T-cell (primary cell): ENCODE measurements around the gene OXCT1. TPM values are rescaled to one million over a fixed set of nuclear protein-coding genes. Genes with fewer than 3 reads are reported as not detected.

Source experiments
- ATAC-seq, 4 experiments: fragments of 200-7000 bp in 3 of 4; fragments of 150-1000 bp in 1 of 4; cut with Tn5 transposase; replicated peaks in 1 of 4; 1 replicate in 3 of 4; 2 replicates in 1 of 4; pipeline ENCODE4 v1.10.0; 2021; ENCODE audit warnings: moderate library complexity in 3 of 4, mild to moderate bottlenecking in 2 of 4, moderate number of reproducible peaks in 1 of 4
- CTCF ChIA-PET, 2 donors: fragments of 300-600 bp; sonication (Branson Sonifier 250); formaldehyde crosslinking; loops; one replicate each; lab custom pipeline; 2022; ENCODE audit warnings: antibody characterized with exemption in 2 of 2; lab: Charles Lee
- POLR2A ChIA-PET, 2 donors: fragments of 300-600 bp; sonication (Branson Sonifier 250); formaldehyde crosslinking; loops; one replicate each; lab custom pipeline; 2022; ENCODE audit warnings: antibody characterized with exemption in 2 of 2; lab: Charles Lee
- DNase-seq, 35 experiments: peaks; one replicate each; pipeline versions ENCODE4 v3.0.0 to v3.0.0-alpha.2; 2013 to 2023
- H3K27ac ChIP-seq: one replicate; pipeline ENCODE4 v1.5.1; 2013; ENCODE audit warnings: low read length
- H3K27me3 ChIP-seq, 2 experiments: replicated peaks in 1 of 2; 1 replicate in 1 of 2; 2 replicates in 1 of 2; pipeline versions ENCODE4 v1.6.1 to v1.7.0; 2013; ENCODE audit warnings: low read length in 1 of 2, mixed read lengths in 1 of 2; ENCODE audit not compliant: control insufficient read depth in 2 of 2, insufficient read depth in 2 of 2; ENCODE audit errors: extremely low read depth in 1 of 2
- H3K36me3 ChIP-seq, 2 donors: 1 replicate in 1 of 2; 2 replicates in 1 of 2; pipeline versions ENCODE4 v1.6.1 to v1.7.0; 2013; ENCODE audit warnings: low read length in 1 of 2; ENCODE audit not compliant: control insufficient read depth in 2 of 2, insufficient read depth in 1 of 2; ENCODE audit errors: extremely low read depth in 1 of 2
- H3K4me1 ChIP-seq, 2 experiments: 1 replicate in 1 of 2; 2 replicates in 1 of 2; pipeline versions ENCODE4 v1.6.1 to v1.7.0; 2013; ENCODE audit warnings: low read length in 2 of 2, mixed read lengths in 1 of 2; ENCODE audit not compliant: insufficient read depth in 2 of 2, control insufficient read depth in 1 of 2; ENCODE audit errors: extremely low read depth in 1 of 2
- H3K4me3 ChIP-seq, 2 donors: 1 replicate in 1 of 2; 2 replicates in 1 of 2; pipeline versions ENCODE4 v1.5.1 to v1.7.0; 2013; ENCODE audit warnings: mild to moderate bottlenecking in 2 of 2, low read length in 1 of 2, moderate library complexity in 1 of 2; ENCODE audit not compliant: control insufficient read depth in 1 of 2; ENCODE audit errors: extremely low read depth in 1 of 2
- H3K9me3 ChIP-seq: 2 replicates; pipeline ENCODE4 v1.7.0; 2013
- H3K27ac Mint-ChIP-seq, 2 donors: one replicate each; pipeline ENCODE4 v1.8.0; 2020 to 2021; ENCODE audit warnings: mild to moderate bottlenecking in 2 of 2, mixed read lengths in 2 of 2
- H3K27me3 Mint-ChIP-seq, 2 donors: one replicate each; pipeline ENCODE4 v1.8.0; 2021 to 2022; ENCODE audit warnings: mixed read lengths in 2 of 2
- H3K36me3 Mint-ChIP-seq: one replicate; pipeline ENCODE4 v1.8.0; 2021; ENCODE audit warnings: mixed read lengths
- H3K4me1 Mint-ChIP-seq, 3 donors: one replicate each; pipeline ENCODE4 v1.8.0; 2020 to 2022; ENCODE audit warnings: mixed read lengths in 3 of 3, mild to moderate bottlenecking in 1 of 3
- H3K4me3 Mint-ChIP-seq, 3 donors: one replicate each; pipeline ENCODE4 v1.8.0; 2020 to 2022; ENCODE audit warnings: mild to moderate bottlenecking in 3 of 3, mixed read lengths in 3 of 3, moderate library complexity in 3 of 3
- H3K9me3 Mint-ChIP-seq, 3 donors: one replicate each; pipeline ENCODE4 v1.8.0; 2020 to 2022; ENCODE audit warnings: mixed read lengths in 3 of 3
- WGBS: methylation state at CpG from one replicate; pipeline ENCODE4 v1.1.5; 2013; ENCODE audit warnings: missing lambda C conversion rate; ENCODE audit not compliant: insufficient coverage; 5-methylcytosine and 5-hydroxymethylcytosine counted together
- total RNA-seq, 35 experiments: library from RNA in 6 of 35; stranded (reverse) in 6 of 35; fragments of 120-200 nt in 1 of 35; gene quantifications; one replicate each; pipeline versions ENCODE4 v1.2.1 to v1.2.4 and lab custom pipeline; 2013 to 2026

Gene OXCT1
- total RNA-seq, 5 donors from 2014 or later (not counting 1 experiment from before 2014, with no cell fraction given): 24.7 to 26.5 (median 26.0) TPM

DNA sequence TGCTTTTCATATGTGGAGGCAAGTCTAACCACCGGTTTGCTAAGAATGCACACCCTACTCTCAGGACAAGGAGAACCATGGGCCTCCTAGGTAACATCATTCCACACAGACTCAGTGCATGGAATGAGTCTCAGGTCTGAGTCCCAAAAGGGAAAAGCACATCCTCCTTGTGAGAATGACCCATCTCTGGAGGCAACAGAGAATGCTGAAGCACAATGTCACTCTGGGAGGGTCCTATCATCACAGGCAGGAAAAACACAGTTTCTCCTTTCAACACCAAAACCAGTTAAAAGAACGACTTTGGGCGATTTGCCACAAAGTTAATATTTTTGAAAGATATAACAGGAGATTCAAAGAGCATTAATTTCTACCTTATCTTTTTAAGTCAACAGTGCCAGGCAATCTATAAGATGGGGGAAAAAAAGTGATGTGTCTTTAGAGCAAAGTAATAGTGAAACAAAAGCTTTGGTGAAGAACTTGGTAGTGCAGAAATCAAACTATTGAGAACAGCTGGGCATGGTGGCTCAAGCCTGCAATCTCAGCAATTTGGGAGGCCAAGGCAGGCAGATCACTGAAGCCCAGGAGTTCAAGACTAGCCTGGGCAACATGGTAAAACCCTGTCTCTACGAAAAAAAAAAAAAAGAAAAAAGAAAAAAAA, 97.3 kb downstream of the OXCT1 start:
- no peak overlapping the region for H3K27ac ChIP-seq
- POLR2A ChIA-PET: no interaction called here
- H3K27ac Mint-ChIP-seq: no peak overlapping the region
- CTCF ChIA-PET: interaction anchor here in 1 of 2 donors (0.6 kb wide), 1 partner anchor 869 kb away, joined by 4 read pairs; no protein-coding TSS in a partner anchor
- H3K36me3 Mint-ChIP-seq: peaks cover 47% of the 10 kb centered on the region
- no peak for DNase-seq
- H3K27me3 ChIP-seq: no peaks in the 10 kb centered on the region
- H3K4me1 Mint-ChIP-seq: peaks cover 0 to 13% (median 13%) of the 10 kb centered on the region in 3 donors
- peaks cover 2 to 3% of the 10 kb centered on the region in 2 donors for H3K36me3 ChIP-seq
- WGBS: 100% methylated on average over 2 of the region's 4 CpGs
- no peak for ATAC-seq
- no peaks in the 10 kb centered on the region for H3K9me3 ChIP-seq
- H3K4me3 ChIP-seq: no peak overlapping the region
- no peaks in the 10 kb centered on the region for H3K27me3 Mint-ChIP-seq
- H3K4me1 ChIP-seq: no peaks in the 10 kb centered on the region
- no peak overlapping the region for H3K4me3 Mint-ChIP-seq
- H3K9me3 Mint-ChIP-seq: no peaks in the 10 kb centered on the region

DNA sequence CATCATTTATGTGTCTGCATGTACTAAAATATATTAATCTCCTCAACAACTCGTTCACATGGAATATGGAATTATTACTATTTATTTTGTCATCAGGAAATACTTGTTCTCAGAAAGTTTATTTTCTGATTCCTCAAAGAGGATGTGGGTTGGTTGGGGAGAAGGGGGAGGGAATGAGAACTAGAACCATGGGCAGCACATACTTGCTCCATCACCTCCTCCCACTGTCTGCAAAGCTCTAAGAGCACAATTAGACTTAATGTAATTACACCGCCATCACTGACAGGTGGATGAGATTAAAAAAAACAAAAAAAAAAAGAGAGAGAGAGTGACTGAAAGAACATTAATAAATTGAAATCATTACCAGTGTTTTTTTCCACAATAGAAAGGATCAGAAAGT, 98.2 kb downstream of the OXCT1 start:
- no peak overlapping the region for H3K27ac ChIP-seq
- WGBS: no CpG with 5 or more reads among the region's 2 CpGs
- no peaks in the 10 kb centered on the region for H3K27me3 ChIP-seq
- Mint-ChIP-seq H3K4me3 (no peak overlapping the region), H3K36me3 (peaks cover 48% of the 10 kb centered on the region), H3K9me3 (no peaks in the 10 kb centered on the region), H3K27ac (no peak overlapping the region), H3K4me1 (peaks cover 0 to 13% (median 13%) of the 10 kb centered on the region in 3 donors), H3K27me3 (no peaks in the 10 kb centered on the region)
- H3K4me1 ChIP-seq: no peaks in the 10 kb centered on the region
- no peaks in the 10 kb centered on the region for H3K9me3 ChIP-seq
- POLR2A ChIA-PET: no interaction called here
- no peak overlapping the region for H3K4me3 ChIP-seq
- CTCF ChIA-PET: interaction anchor here in 1 of 2 donors (0.7 kb wide), 1 partner anchor 131 kb away, joined by 5 read pairs; no protein-coding TSS in a partner anchor
- ATAC-seq (no peak), DNase-seq (no peak)
- H3K36me3 ChIP-seq: peaks cover 2 to 3% of the 10 kb centered on the region in 2 donors

DNA sequence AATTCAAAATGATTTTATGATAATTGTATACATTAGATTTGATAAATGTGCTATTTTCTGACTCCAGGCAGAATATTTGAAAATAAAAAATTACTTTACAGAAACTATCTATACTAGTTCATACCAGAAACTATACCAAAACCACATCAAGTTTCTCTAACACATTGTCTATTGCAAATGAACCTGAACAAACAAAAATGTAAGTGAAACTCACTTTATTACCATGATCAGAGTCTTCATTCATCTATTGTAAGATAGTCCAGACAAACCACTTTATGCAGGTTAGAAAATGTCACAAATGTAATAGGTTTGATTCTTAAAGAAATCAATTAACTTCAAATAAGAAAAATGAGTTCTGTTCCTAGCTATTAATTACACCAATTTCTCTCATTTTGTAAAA, 99.4 kb downstream of the OXCT1 start:
- CTCF ChIA-PET: no interaction called here
- no peak overlapping the region for H3K27ac ChIP-seq
- peaks cover 43% of the 10 kb centered on the region for H3K36me3 Mint-ChIP-seq

DNA sequence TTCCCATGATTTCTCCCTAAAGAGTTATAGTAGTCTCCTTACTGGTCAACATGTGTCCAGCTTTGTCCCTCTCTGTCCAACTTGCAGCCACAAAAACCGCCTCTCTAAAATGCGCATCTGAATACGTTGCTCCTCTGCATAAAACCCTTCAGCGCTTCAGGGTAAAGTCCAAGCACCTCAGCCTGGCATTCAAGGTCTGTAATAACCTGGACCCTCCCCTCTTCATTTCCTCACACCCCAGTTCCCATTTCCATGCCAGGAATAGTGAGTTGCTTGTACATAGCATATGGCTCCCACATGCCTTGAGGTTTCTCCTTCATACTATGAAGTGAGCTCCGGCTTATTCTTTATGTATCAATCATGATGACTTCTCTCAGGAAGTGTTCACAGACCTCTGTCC, 101.5 kb downstream of the OXCT1 start:
- CTCF ChIA-PET: interaction anchor here in 1 of 2 donors (1.1 kb wide), 1 partner anchor 33 kb away, joined by 3 read pairs; no protein-coding TSS in a partner anchor
- 98% methylated on average over 5 of the region's 5 CpGs for WGBS
- Mint-ChIP-seq H3K27me3 (no peaks in the 10 kb centered on the region), H3K4me1 (peaks cover 8 to 13% (median 13%) of the 10 kb centered on the region in 3 donors), H3K27ac (no peak overlapping the region), H3K36me3 (peaks cover 47% of the 10 kb centered on the region), H3K4me3 (no peak overlapping the region), H3K9me3 (no peaks in the 10 kb centered on the region)
- peaks cover 0 to 2% of the 10 kb centered on the region in 2 donors for H3K36me3 ChIP-seq
- ATAC-seq: no peak
- no peaks in the 10 kb centered on the region for H3K4me1 ChIP-seq
- no peaks in the 10 kb centered on the region for H3K9me3 ChIP-seq
- H3K4me3 ChIP-seq: no peak overlapping the region
- H3K27ac ChIP-seq: no peak overlapping the region
- H3K27me3 ChIP-seq: no peaks in the 10 kb centered on the region
- POLR2A ChIA-PET: no interaction called here
- no peak for DNase-seq

More for the DNA sequence above, 99.4 kb downstream of the OXCT1 start:
- Mint-ChIP-seq H3K27me3 (no peaks in the 10 kb centered on the region), H3K4me1 (peaks cover 0 to 13% (median 13%) of the 10 kb centered on the region in 3 donors), H3K27ac (no peak overlapping the region), H3K4me3 (no peak overlapping the region), H3K9me3 (no peaks in the 10 kb centered on the region)
- Histone ChIP-seq H3K36me3 (peaks cover 0 to 2% of the 10 kb centered on the region in 2 donors), H3K4me3 (no peak overlapping the region), H3K9me3 (no peaks in the 10 kb centered on the region), H3K27me3 (no peaks in the 10 kb centered on the region), H3K4me1 (no peaks in the 10 kb centered on the region)
- DNase-seq (no peak), ATAC-seq (no peak)
- POLR2A ChIA-PET: no interaction called here

DNA sequence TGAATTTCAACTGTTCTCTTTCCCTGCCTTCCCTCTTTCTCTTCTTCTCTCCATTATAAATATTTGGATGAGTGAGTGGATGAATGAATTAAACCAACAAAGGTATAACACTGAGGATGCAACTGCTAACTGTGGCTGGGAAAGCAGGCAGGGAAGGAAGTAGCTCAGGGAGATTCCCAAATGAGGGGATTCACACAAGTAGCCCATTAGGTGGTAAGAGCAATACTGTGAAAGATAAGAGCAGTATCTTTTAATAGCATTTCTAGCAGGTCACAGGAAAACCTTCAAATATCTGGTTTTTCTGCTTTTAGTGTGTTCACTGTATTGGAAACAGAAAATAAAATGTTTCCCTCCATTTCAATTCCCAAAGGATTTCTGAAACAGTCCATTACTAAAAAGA, 105.6 kb downstream of the OXCT1 start:
- POLR2A ChIA-PET: no interaction called here
- no peaks in the 10 kb centered on the region for H3K9me3 Mint-ChIP-seq
- ATAC-seq (no peak), DNase-seq (no peak)
- Histone ChIP-seq H3K36me3 (peaks cover 2 to 18% of the 10 kb centered on the region in 2 donors), H3K9me3 (no peaks in the 10 kb centered on the region), H3K27ac (no peak overlapping the region), H3K4me3 (no peak overlapping the region), H3K27me3 (no peaks in the 10 kb centered on the region), H3K4me1 (no peaks in the 10 kb centered on the region)
- H3K27me3 Mint-ChIP-seq: no peaks in the 10 kb centered on the region
- CTCF ChIA-PET: no interaction called here
- H3K27ac Mint-ChIP-seq: no peak overlapping the region
- H3K4me1 Mint-ChIP-seq: peaks cover 4 to 8% (median 6%) of the 10 kb centered on the region in 3 donors
- H3K4me3 Mint-ChIP-seq: no peak overlapping the region
- H3K36me3 Mint-ChIP-seq: peaks cover 69% of the 10 kb centered on the region

DNA sequence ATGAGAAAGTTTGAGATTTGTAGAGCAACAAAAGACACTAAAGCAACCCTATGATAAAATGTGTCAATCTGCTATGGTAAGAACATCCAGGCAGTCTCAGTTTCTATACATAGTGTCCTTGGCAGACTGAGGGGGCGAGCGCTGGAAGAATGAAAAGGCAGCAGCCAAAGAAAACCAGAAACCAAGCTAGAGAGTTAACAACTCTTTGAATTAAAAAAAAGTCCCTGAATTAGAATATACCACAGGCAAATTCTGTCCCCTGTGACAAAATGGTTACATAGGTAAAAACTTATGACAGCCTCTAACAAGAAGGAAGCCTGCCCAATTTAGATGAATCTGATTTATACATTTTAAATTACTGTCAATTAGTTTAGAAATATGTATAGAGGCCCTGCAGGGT, 106.7 kb downstream of the OXCT1 start:
- Histone ChIP-seq H3K9me3 (no peaks in the 10 kb centered on the region), H3K27ac (no peak overlapping the region), H3K27me3 (no peaks in the 10 kb centered on the region), H3K4me3 (no peak overlapping the region), H3K4me1 (no peaks in the 10 kb centered on the region), H3K36me3 (peaks cover 0 to 26% of the 10 kb centered on the region in 2 donors)
- DNase-seq (no peak), ATAC-seq (no peak)
- ChIA-PET POLR2A (no interaction called here), CTCF (no interaction called here)
- Mint-ChIP-seq H3K27me3 (no peaks in the 10 kb centered on the region), H3K4me1 (peaks cover 2 to 8% (median 6%) of the 10 kb centered on the region in 3 donors), H3K4me3 (no peak overlapping the region), H3K27ac (no peak overlapping the region), H3K36me3 (peaks cover 73% of the 10 kb centered on the region), H3K9me3 (no peaks in the 10 kb centered on the region)
- WGBS: no CpG with 5 or more reads among the region's 2 CpGs
